GM12878 (cell line): Measurements from ENCODE around the gene DNAJC6.

Experiments
- CTCF ChIP-seq, 3 experiments: IDR thresholded peaks in 2 of 3; conservative IDR thresholded peaks in 1 of 3; 2 replicates each; pipeline ENCODE4 v1.5.1; 2011; ENCODE audit warnings: low read depth in 3 of 3, low read length in 3 of 3, mild to moderate bottlenecking in 3 of 3, control low read depth in 2 of 3, moderate library complexity in 2 of 3, inconsistent platforms in 1 of 3, mixed read lengths in 1 of 3; ENCODE audit not compliant: control insufficient read depth in 2 of 3, insufficient read depth in 1 of 3; ENCODE audit errors: extremely low read depth in 1 of 3
- MAX ChIP-seq: IDR thresholded peaks from 2 replicates; pipeline ENCODE4 v1.6.1; 2012; ENCODE audit warnings: low read depth, low read length, improper control_type of control experiment
- MXI1 ChIP-seq: fragments of 150-350 bp; IDR thresholded peaks from 2 replicates; pipeline ENCODE4 v1.6.1; 2011; ENCODE audit warnings: low read depth, mild to moderate bottlenecking, inconsistent platforms, low read length, improper control_type of control experiment
- NFIC ChIP-seq: IDR thresholded peaks from 2 replicates; pipeline ENCODE4 v1.6.1; 2012; ENCODE audit warnings: low read depth, mild to moderate bottlenecking, inconsistent platforms, low read length, moderate library complexity
- POLR2A ChIP-seq: IDR thresholded peaks from 2 replicates; pipeline ENCODE4 v1.6.1; 2011; ENCODE audit warnings: low read depth, mild to moderate bottlenecking, low read length
- POLR2AphosphoS5 ChIP-seq: IDR thresholded peaks from 2 replicates; pipeline ENCODE4 v1.6.1; 2011; ENCODE audit warnings: mild to moderate bottlenecking, low read length, inconsistent platforms
- TCF7 ChIP-seq: IDR thresholded peaks from 2 replicates; pipeline ENCODE4 v1.6.1; 2014; ENCODE audit warnings: antibody characterized with exemption, borderline replicate concordance
- YY1 ChIP-seq: IDR thresholded peaks from 2 replicates; pipeline ENCODE4 v1.6.1; 2011; ENCODE audit warnings: low read depth, mild to moderate bottlenecking, low read length
- ZBTB4 ChIP-seq: fragments of 450-650 bp; formaldehyde crosslinking; IDR thresholded peaks from 2 replicates; pipeline ENCODE4 v1.4.0; 2022; ENCODE audit warnings: mild to moderate bottlenecking, moderate library complexity
- ZNF384 ChIP-seq: IDR thresholded peaks from 2 replicates; pipeline ENCODE4 v1.6.1; 2012; ENCODE audit warnings: low read depth, mild to moderate bottlenecking, low read length, improper control_type of control experiment, borderline replicate concordance

GRCh38 chr1:65398083-65398482 is 88.7 kb downstream of the DNAJC6 start:
- no peak for TF ChIP-seq CTCF (IDR thresholded peaks at IDR 0.05 in 2 of 3, conservative IDR thresholded peaks at IDR 0.05 in 1 of 3; ENCODE audit: control insufficient read depth in 2 of 3, extremely low read depth in 1 of 3, insufficient read depth in 1 of 3, low read depth in 3 of 3, low read length in 3 of 3)
- no peak for TF ChIP-seq ZBTB4 (CRISPR knock-in tag)
- no peak for TF ChIP-seq MAX
- TF ChIP-seq YY1 = no peak
- TF ChIP-seq POLR2AphosphoS5 = no peak
- TF ChIP-seq POLR2A = no peak
- no peak for TF ChIP-seq TCF7
- no peak for TF ChIP-seq ZNF384
- TF ChIP-seq MXI1 = no peak
- TF ChIP-seq NFIC = no peak
